Measurements from ENCODE around the gene SLC16A12.

The SLC16A12 gene

GRCh38 chr10:89469517-89469916 lies 65.9 kb downstream of the SLC16A12 start:
- TF ChIP-seq TAF1 (IDR thresholded peaks at IDR 0.05; ENCODE audit: borderline replicate concordance, insufficient read depth, low read length), result no peak

GRCh38 chr10:89468191-89468965 lies 67.0 kb downstream of the SLC16A12 start:
- no peak for TF ChIP-seq FOXP2 (optimal IDR thresholded peaks at IDR 0.05; ENCODE audit: borderline replicate concordance, extremely low read depth, extremely low read length, insufficient read depth)
- no peak for TF ChIP-seq SIN3A (IDR thresholded peaks at IDR 0.05; ENCODE audit: borderline replicate concordance, insufficient read depth, low read length)
- no peak for TF ChIP-seq REST (IDR thresholded peaks at IDR 0.05; ENCODE audit: insufficient read depth in 1 of 2, low read depth in 2 of 2, low read length in 2 of 2)
- TF ChIP-seq POLR2AphosphoS5 (IDR thresholded peaks at IDR 0.05; ENCODE audit: low read depth, low read length), result no peak
- no peak for TF ChIP-seq TAF1 (IDR thresholded peaks at IDR 0.05; ENCODE audit: borderline replicate concordance, insufficient read depth, low read length)

DNA sequence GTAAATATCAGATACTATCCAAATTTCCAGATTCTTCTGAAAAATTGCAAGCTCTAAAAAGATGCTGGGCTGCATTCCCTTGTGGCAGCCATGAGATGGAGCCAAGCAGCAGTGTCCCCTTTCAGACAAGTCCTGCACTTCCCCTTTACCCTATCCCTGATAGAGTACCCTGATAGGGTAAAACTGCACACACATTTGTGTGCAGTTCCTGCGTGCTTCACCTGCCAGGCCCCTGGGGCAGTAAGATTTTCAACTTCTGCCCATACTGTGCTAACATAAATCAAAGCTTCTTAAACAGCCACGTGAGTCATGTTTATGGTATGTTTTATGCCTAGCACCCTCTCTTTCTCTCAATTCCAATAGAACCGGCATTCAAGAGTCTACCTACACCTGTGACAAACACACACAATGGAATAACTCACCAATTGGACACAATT lies 68.8 kb downstream of the SLC16A12 start:
- TF ChIP-seq FOXP2 (optimal IDR thresholded peaks at IDR 0.05; ENCODE audit: borderline replicate concordance, extremely low read depth, extremely low read length, insufficient read depth) (no peak), TAF1 (IDR thresholded peaks at IDR 0.05; ENCODE audit: borderline replicate concordance, insufficient read depth, low read length) (no peak), SIN3A (IDR thresholded peaks at IDR 0.05; ENCODE audit: borderline replicate concordance, insufficient read depth, low read length) (no peak), REST (IDR thresholded peaks at IDR 0.05; ENCODE audit: insufficient read depth in 1 of 2, low read depth in 2 of 2, low read length in 2 of 2) (no peak)

GRCh38 chr10:89465196-89465595 lies 70.2 kb downstream of the SLC16A12 start:
- TF ChIP-seq FOXP2 (optimal IDR thresholded peaks at IDR 0.05; ENCODE audit: borderline replicate concordance, extremely low read depth, extremely low read length, insufficient read depth) (no peak), TAF1 (IDR thresholded peaks at IDR 0.05; ENCODE audit: borderline replicate concordance, insufficient read depth, low read length) (no peak), REST (IDR thresholded peaks at IDR 0.05; ENCODE audit: insufficient read depth in 1 of 2, low read depth in 2 of 2, low read length in 2 of 2) (no peak), SIN3A (IDR thresholded peaks at IDR 0.05; ENCODE audit: borderline replicate concordance, insufficient read depth, low read length) (no peak), POLR2AphosphoS5 (IDR thresholded peaks at IDR 0.05; ENCODE audit: low read depth, low read length) (no peak)

DNA sequence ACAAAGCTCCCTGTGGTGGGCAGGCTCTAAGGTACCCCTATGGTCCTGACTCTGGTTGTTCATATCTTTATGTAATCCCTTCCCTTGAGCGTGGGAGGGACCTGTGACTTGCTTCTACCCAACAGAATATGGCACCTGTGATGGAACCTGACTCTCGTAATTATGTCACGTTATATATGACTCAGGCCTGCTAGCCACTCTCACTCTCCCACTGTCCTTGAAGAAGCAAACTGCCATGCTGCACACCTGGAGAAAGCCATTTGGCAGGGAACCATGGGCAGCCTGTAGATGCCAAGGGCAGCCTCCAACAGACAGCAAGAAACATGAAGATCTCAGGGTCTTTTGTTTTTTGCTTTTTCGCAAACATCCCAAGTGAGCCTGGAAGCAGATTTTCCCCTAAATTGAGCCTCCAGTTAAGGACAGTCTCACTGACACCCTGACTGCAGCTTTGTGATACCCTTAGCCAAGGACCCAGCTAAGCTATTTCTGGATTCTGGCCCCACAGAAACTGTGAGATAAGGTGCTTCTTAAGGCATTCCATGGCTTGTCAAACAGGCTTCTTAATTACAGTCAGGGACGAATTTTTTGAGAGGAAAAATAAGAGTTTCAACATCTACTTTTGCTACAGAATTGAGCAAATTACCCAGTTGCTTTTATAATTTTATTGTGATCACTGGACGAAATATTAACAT lies 71.4 kb downstream of the SLC16A12 start:
- TF ChIP-seq TAF1 (IDR thresholded peaks at IDR 0.05; ENCODE audit: borderline replicate concordance, insufficient read depth, low read length) (no peak), REST (IDR thresholded peaks at IDR 0.05; ENCODE audit: insufficient read depth in 1 of 2, low read depth in 2 of 2, low read length in 2 of 2) (no peak), POLR2AphosphoS5 (IDR thresholded peaks at IDR 0.05; ENCODE audit: low read depth, low read length) (no peak), FOXP2 (optimal IDR thresholded peaks at IDR 0.05; ENCODE audit: borderline replicate concordance, extremely low read depth, extremely low read length, insufficient read depth) (no peak), SIN3A (IDR thresholded peaks at IDR 0.05; ENCODE audit: borderline replicate concordance, insufficient read depth, low read length) (no peak)

Data from PFSK-1 (cell line).